Adrenal gland (tissue), 5 donors: Measurements from ENCODE around the gene RCAN3.

ENCODE experiments used
- POLR2A ChIP-seq, 2 donors: fragments of 450-650 bp; IDR thresholded peaks; one replicate each; pipeline ENCODE4 v1.6.1; 2017; ENCODE audit warnings: antibody characterized with exemption in 2 of 2, mild to moderate bottlenecking in 2 of 2, moderate library complexity in 1 of 2
- TF ChIP-seq, protein P1 (sequence below), 6 experiments: fragments of 450-650 bp in 4 of 6; fragments of 200-600 bp in 2 of 6; sonication (generic) in 1 of 6; IDR thresholded peaks; 1 replicate in 5 of 6; 2 replicates in 1 of 6; pipeline versions ENCODE4 v1.5.1 to v1.8.0; 2016 to 2021; ENCODE audit warnings: antibody characterized with exemption in 6 of 6, mild to moderate bottlenecking in 2 of 6, moderate library complexity in 1 of 6
- donor health status: DM: no; HTN: no; CAD: no.

DNA sequence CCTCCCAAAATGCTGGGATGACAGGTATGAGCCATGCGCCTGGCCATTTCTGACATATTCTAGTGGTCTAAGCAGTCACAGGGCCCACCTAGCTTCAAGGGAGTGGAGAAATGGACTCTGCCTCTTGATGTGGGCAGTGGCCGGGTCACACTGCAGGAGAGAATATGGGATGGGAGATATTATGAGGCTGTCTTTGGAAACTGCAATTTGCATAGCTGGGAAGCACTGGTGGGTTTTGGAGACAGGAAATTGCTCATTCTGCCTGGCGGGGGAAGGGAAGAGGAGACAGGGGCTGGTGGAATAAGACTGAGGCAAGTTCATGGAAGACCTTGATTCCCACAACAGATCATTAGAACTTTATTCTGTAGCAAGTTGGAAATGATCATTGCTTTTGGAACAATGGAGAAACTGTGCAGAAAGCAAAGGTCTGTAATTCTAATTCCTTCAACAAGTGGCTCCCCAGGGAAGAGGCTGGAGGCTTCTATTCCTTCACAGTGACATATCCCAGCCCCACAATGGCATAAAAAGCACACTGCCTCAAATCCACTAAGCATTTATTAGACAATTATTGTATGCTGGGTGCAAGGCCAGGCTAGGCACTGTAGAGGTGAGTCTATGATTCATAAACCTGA lies 63.7 kb downstream of the RCAN3 start:
- TF ChIP-seq, protein P1, sequence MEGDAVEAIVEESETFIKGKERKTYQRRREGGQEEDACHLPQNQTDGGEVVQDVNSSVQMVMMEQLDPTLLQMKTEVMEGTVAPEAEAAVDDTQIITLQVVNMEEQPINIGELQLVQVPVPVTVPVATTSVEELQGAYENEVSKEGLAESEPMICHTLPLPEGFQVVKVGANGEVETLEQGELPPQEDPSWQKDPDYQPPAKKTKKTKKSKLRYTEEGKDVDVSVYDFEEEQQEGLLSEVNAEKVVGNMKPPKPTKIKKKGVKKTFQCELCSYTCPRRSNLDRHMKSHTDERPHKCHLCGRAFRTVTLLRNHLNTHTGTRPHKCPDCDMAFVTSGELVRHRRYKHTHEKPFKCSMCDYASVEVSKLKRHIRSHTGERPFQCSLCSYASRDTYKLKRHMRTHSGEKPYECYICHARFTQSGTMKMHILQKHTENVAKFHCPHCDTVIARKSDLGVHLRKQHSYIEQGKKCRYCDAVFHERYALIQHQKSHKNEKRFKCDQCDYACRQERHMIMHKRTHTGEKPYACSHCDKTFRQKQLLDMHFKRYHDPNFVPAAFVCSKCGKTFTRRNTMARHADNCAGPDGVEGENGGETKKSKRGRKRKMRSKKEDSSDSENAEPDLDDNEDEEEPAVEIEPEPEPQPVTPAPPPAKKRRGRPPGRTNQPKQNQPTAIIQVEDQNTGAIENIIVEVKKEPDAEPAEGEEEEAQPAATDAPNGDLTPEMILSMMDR (IDR thresholded peaks at IDR 0.05) = no peak
- no peak for TF ChIP-seq POLR2A (IDR thresholded peaks at IDR 0.05)
